Measurements from ENCODE around the gene ZIM2.

The ZIM2 gene

DNA sequence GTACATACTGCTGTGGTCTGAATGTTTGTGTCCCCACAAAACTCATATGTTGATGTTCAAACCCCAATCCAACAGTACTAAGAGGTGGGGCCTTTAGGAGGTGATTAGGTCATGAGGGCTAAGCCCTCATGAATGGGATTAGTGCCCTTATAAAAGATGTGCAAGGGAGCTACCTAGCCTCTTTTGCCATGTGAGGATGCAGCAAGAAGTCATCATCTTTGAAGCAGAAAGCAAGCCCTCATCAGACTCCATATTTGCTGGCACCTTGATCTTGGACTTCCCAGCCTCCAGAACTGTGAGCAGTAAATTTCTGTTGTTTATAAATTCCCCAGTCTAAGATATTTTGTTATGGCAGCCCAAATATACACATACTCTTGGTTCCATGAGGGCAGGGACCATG lies 33.9 kb downstream of the ZIM2 start:
- no peak for DNase-seq

DNA sequence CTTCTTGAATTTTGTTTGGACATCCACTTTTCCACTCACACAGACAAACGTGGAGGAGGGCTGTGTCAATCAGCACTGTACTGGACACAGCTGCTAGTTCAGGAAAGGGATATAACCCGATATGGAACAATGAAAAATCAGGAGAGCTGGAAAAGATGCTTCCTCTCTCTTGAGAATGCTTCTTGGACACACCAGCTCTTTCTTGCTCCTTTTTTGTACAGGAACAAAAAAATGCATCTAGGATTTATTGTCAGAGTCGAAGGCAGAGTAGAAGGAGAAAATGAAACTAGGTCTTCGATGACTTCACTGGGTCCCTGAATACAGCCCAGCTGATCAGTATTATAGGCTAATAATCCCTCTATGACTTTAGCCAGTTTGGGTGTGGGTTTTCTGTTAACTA lies 62.2 kb downstream of the ZIM2 start:
- no peak for DNase-seq

DNA sequence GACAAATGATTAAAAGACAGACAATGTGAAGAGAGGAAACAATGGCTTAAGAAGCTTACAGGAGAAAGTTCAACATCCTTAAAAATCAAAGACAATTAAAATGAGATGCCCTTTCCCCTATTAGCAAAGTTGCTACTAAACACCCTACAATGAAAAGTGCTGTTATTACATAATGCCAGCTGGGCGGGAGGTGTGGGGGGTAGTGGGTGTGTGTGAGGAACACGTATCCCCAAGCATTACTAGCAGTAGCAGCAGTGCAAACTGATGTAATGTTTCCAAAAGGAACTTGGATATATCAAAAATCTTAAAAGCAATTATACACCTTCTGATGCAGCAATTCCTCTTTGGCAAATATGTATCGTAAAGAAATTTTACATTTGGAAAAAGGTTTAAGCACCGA lies 70.9 kb downstream of the ZIM2 start:
- no peak for DNase-seq

DNA sequence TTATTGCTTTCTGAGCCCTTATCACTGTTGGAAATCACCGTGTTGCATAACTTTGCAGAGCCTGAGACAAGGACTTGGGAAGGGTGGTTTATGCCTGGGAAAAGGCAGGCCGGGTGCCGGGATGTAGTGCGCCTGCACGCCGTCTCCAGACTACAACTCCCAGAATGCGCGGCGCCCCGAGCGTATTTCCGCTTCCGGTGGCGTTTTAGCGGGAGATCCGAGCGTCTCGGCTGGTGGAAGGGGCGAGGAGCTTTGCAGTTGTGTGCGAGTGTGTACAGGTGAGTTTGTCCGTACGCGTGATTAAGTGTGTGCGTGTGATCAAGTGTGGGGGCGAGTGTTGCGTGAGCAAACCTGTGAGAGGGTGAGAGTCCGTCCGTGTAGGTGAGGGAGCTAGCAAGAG lies 75.4 kb downstream of the ZIM2 start:
- no peak for DNase-seq

DNA sequence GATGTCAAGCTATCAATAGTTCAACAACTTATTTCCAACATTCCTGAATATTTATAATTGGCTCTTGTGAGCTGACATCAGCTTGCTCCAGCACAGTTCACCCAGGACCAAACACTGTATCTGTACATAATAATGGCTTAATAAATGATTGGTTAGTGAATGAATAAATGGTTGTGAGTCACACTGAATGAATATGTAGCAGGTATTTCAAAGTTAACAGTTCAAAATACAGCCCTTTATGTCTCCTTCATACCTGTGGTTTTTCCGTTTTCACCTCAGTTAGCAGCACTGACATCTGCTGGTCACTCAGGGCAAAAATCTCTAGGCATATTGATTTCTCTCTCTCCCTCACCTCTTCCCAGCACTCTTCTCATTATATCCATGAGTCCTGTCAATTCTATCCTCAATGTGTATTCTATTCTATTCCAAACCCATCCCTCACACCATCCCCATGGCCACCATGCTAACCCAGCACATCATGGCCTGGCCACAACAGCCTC lies 76.3 kb downstream of the ZIM2 start:
- no peak for DNase-seq

DNA sequence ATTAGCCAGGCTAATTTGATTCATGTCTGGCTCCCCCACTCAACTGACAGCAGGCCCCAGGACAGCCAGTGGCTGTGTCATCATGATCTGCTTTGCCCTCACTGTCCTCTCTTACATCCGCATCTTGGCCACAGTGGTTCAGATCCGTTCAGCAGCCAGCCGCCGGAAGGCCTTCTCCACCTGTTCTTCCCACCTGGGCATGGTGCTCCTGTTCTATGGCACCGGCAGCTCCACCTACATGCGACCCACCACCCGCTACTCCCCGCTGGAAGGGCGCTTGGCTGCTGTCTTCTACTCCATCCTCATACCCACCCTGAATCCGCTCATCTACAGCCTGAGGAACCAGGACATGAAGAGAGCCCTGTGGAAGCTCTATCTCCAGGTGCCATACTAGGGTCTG lies 79.7 kb downstream of the ZIM2 start:
- DNase-seq, result no peak

DNA sequence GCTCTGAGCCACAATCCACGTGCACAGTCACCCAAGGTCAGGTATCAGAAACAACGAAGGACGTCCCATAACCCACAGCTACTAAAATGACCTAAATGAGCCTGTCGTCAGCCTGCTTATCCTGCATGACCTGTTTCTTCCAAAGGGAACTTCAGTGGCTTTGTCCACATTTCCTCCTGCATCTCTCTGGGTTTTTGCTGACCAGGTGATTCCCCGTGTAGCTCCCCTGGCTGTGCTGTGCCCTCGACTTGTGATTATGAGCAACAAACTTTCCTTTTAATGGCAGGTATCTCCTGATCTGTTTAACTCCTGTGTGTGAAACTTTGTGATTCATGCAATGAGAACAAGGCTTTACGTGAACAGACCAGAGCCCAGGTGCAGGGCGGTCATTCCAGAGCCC lies 81.0 kb downstream of the ZIM2 start:
- no peak for DNase-seq

DNA sequence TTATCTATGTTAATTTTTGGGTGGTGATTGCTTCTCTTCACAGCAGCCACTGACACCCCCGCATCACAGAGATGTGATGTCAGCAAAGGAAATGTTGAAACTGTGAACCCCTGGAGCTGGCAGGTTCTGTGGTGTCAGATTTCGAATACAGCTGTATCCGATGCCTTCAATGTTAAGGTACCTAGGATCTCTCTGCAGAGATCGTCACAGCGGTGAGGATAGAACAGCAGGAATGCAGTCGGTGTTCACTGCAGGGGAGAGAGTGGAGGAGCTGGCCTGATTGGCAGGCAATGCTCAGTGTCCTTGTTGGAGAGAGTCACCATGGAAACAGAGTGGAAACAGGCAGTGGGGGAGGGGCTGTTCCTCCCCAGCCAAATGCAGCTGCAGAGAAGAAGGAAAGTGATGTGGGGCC lies 89.4 kb downstream of the ZIM2 start:
- DNase-seq, result no peak

DNA sequence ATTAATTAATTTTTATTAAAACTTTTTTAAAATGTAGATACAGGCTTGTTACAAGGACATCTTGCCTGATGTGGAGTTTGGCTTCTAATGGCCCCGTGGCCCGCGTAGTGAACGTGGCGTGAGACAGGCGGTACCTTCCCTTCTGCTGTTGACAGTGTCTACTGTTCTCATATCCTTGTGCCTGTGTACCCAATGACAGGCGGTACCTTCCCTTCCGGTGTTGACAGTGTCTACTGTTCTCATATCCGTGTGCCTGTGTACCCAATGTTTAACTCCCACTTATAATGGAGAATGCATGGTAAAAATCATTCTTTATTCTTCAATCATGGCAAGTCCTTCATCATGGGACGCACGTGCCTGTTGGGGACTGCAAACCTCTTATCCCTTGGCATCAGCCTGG lies 89.9 kb downstream of the ZIM2 start:
- no peak for DNase-seq

DNA sequence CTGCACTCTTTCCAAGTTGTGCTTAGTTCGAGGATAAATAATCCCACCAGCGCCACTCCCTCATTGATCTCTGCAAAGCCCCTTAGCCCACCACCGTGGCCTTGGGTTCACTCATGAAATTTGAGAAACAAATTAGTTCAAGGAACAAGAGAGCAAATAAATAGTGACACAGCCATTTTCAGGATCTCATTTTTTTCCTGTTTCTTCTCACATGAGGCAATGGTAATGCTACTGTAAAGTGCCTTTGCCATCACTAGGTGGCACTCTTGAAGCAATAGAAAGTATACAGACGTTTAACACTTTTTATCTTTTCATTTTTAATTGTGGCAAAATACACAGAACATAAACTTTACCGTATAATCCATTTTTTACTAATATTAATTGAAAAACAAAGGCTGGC lies 92.1 kb downstream of the ZIM2 start:
- no peak for DNase-seq

DNA sequence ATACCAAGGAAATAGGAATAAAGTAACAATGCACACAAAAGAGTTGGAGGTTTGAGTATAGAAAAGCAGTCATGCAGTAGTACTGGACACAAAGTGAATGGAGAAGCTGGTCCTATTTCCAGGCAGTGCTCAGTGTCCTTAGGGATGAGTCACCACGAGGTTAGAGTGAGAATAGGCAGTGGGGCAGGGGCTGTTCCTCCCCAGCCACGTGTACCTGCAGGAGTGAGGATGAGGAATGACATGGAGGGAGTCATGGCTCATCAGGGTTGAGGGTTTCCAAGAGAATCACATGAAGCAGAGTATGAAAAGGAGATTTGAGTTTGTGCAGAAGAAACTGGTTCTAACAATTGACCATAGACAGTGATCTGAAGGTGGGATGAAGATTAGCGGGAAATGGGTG lies 94.2 kb downstream of the ZIM2 start:
- DNase-seq, result no peak

DNA sequence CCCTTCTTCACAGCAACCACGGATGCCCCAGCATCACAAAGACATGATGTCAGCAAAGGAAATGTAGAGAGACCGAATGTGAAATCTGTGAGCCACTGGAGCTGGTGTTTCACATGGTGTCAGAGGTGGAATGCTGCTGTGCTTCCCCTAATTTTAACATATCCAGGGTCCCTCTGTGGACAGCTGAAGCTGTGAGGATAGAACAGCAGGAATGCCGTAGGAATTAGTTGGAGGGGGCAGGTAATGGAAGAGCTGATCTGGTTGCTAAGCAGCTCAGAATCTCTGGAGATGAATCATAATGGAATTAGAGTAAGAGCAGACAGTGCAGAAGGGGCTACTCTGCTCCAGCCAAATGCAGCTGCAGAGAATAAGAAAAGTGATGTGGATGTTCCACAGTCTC lies 100.0 kb downstream of the ZIM2 start:
- DNase-seq, result no peak

DNA sequence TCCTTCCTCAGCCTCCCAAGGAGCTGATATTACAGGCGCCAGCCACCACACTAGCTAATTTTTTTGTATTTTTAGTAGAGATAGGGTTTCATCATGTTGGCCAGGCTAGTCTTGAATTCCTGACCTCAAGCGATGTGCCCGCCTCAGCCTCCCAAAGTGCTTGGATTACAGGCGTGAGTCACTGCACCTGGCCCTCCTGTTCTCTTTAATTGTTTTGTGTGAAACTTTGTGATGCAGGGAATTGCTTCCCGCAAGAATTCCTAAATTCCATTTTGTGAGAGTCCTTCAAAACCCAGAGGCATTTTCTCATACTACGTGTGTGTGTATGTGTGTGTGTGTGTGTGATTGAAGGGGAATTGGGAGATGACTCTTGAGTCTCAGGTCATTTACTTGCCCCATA lies 104.0 kb downstream of the ZIM2 start:
- no peak for DNase-seq

DNA sequence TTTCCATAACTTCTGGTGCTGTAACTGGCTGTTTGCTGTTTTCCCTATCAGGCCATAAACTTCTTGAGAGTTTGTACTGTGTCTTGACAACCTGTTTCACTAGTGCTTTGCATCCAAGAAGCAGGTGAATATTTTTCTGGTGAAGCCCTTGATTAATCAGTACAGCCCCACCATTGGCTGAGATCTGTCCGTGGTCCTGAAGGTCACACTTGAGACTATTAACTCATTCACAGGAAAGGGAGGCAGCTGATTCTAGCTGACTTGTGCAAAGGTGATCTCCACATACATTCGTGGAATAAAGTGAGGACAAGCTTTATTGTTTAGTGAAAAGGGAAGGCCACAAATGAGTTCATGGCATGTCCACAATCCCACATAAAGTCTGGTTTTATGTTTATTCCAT lies 107.5 kb downstream of the ZIM2 start:
- DNase-seq, result no peak

DNA sequence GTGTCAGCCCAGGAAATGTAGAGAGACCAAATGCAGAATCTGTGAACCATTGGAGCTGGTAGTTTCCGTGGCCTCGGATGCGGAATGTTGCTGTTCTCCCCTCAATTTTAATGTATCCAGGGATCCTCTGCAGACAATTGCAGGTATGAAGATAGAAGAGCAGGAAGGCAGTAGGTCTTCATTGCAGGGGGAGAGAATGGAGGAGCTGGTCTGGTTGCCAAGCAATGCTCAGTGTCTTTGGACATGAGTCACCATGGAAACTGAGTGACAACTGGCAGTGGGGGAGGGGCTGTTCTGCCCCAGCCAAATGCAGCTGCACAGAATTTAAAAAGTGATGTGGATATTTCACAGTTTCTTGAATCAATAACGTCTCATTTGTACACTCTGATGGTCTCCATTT lies 112.8 kb downstream of the ZIM2 start:
- no peak for DNase-seq

DNA sequence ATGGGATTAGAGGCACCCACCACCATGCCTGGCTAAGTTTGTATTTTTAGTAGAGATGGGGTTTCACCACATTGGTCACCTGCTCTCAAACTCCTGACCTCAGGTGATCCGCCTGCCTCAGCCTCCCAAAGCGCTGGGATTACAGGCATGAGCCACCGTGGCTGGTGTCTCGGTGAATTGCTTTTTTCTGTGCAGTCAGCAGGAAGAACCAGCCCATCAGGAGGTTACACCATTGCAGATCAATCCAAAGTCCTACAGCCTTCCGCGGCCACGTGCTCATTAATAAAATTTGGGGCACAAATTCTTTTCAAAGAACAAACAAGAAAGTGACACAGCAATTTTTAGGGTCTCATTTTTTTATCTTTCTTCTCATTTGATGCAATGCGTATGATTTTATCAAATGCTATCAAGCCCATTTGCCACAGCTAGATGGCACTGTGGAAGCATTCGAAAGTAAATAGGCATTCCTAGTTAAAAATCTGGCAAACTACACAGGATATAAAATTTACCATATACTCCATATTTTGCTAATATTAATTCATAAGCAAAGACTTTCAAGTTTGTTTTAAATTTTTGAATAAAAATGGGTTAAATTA lies 114.6 kb downstream of the ZIM2 start:
- DNase-seq, result no peak

All from activated effector memory CD4-positive, alpha-beta T cell treated with Interleukin-2 at 50 U/mL for 16 hours (primary cell).